ENCODE results near the gene SGCD. TPM values are rescaled to one million over a fixed set of nuclear protein-coding genes. Genes with fewer than 3 reads are reported as not detected.

The SGCD gene
- polyA plus RNA-seq, 1 of the 3 experiments (the other 2 are of a cell fraction): 0.87 TPM

- Histone ChIP-seq H3K36me3 (replicated peaks in 1 of 2; ENCODE audit: control insufficient read depth in 1 of 2, insufficient read depth in 2 of 2, low read length in 1 of 2) (no peaks in the 10 kb centered on the region), H3K4me1 (ENCODE audit: control insufficient read depth in 1 of 2, insufficient read depth in 2 of 2, low read depth in 1 of 2, low read length in 1 of 2) (no peaks in the 10 kb centered on the region), H3K4me3 (ENCODE audit: low read depth in 2 of 2, low read length in 1 of 2) (no peak overlapping the region), H3K27me3 (ENCODE audit: insufficient read depth) (no peaks in the 10 kb centered on the region), H3K79me2 (ENCODE audit: insufficient read depth) (no peaks in the 10 kb centered on the region), H3K9me2 (no peaks in the 10 kb centered on the region), H3K4me2 (no peak overlapping the region), H3K9ac (no peak overlapping the region), H3F3A (replicated peaks; ENCODE audit: insufficient read depth) (no peaks in the 10 kb centered on the region), H3K27ac (ENCODE audit: low read depth in 2 of 2, low read length in 1 of 2) (no peak overlapping the region), H2AFZ (ENCODE audit: low read depth) (no peak overlapping the region), H4K20me1 (ENCODE audit: insufficient read depth) (no peaks in the 10 kb centered on the region), H3K9me3 (no peaks in the 10 kb centered on the region; the same call in 1 of the 2 replicates)
- TF ChIP-seq MXI1 (IDR thresholded peaks at IDR 0.05; ENCODE audit: low read depth, low read length) (no peak), YY1 (IDR thresholded peaks at IDR 0.05; ENCODE audit: low read depth) (no peak), TCF12 (IDR thresholded peaks at IDR 0.05) (no peak), SMC3 (IDR thresholded peaks at IDR 0.05; ENCODE audit: low read depth, low read length) (no peak), RFX5 (IDR thresholded peaks at IDR 0.05; ENCODE audit: low read length) (no peak), REST (IDR thresholded peaks at IDR 0.05; ENCODE audit: low read depth, low read length) (no peak), FOXJ3 (CRISPR knock-in tag; IDR thresholded peaks at IDR 0.05) (no peak), IRF3 (IDR thresholded peaks at IDR 0.05; ENCODE audit: low read depth, low read length) (no peak), ZBTB33 (IDR thresholded peaks at IDR 0.05; ENCODE audit: borderline replicate concordance, low read depth) (no peak), GATA2 (CRISPR knock-in tag; IDR thresholded peaks at IDR 0.05) (no peak), FOXM1 (IDR thresholded peaks at IDR 0.05; ENCODE audit: low read depth) (no peak), NRF1 (IDR thresholded peaks at IDR 0.05; ENCODE audit: low read depth, low read length) (no peak), MEF2A (IDR thresholded peaks at IDR 0.05; ENCODE audit: borderline replicate concordance, low read depth) (no peak), EZH2phosphoT487 (IDR thresholded peaks at IDR 0.05; ENCODE audit: borderline replicate concordance, low read depth) (no peak)
- CTCF ChIA-PET: interaction anchor here (1.1 kb wide), 1 partner anchor 14 kb away, joined by 3 read pairs; no protein-coding TSS in a partner anchor
- POLR2A ChIA-PET: no interaction called here
- 33% methylated on average over 2 of the region's 2 CpGs for WGBS (ENCODE audit: low lambda C conversion rate)
- DNase-seq: no peak
These were observed 188.2 kb downstream of the SGCD start for GRCh38 chr5:156515121-156515520.

Measured in SK-N-SH (cell line).